ENCODE results near the gene OGN.

The OGN gene

DNA sequence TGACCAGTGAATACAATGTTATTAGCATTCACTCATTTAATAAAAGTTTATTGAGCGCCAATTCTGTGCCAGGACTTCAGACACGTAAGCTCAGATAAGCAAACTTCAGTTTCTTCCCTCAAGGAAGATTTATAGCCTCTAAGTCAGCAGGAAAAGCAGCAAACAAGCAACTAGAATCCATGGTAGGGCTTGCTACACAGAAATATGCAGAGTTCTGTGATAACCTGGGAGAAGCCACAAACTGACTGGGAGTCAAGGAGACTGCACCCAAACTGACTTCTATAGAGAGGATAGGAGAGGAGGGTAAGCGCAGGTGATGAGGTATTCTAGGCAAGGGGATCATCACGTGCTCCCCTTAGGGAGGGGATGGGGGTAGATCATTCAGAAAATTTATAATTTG is 1.4 kb upstream of the OGN start:
- no peak for DNase-seq (ENCODE audit: low read depth)

DNA sequence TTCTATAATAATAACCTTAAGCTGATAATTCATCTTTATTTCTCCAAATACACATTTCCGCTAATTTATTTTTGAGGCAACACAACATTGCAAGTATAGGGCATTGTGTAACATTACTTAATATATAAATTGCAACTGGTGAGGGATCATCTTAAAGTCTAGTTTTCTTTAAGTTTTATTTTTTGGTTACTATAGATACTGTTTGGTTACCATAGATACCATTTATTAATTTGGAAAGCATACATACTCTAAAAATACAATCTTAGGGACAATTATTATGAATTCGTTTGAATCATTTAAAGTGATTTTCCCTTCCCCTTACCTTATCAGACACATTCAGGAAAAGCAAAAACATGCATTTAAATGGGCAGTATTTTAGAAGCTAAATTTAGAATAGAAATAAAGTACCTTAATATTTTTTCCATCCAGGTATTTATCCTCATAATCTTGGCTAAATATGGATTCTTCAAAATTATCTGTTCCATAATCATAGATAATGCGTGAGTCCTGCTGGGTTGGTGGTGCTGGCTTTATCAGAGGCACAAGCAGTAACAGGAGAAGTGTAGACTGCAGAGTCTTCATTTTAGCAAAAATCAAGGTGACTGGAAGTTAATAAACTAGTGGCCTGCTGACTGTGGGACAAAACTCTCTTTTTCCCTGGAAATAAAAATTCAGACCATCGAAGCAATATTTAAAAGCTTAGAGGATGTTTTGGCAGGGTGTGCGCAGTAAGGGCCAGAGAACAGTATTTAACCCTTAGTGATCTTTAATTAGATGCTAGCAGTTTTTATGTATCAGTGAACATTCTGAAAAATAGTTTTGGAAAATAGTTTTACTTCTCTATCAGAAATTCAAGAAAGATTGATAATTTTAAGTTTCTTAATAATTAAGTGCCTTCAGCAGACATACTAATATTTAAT is 1.3 kb downstream of the OGN start:
- no peak for DNase-seq (ENCODE audit: low read depth)

DNA sequence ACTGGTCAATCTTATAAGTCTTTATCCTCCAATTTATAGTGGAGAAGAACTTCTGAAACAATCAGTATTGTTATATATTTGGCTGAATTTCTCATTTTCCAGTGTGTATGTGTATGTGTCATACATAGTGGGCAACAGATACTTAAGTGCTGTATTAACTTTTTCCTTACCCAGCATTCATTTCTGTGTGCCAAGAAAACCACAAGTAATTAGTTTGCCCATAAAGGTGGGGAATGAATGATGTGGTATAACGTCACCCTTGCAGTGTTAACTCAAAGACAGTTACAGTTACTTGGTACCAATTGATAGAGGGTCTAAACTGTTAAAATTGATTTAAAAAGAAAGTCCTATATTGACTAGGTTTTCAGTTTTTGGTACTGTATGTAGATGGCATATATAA is 2.0 kb downstream of the OGN start:
- DNase-seq (ENCODE audit: low read depth), result no peak

DNA sequence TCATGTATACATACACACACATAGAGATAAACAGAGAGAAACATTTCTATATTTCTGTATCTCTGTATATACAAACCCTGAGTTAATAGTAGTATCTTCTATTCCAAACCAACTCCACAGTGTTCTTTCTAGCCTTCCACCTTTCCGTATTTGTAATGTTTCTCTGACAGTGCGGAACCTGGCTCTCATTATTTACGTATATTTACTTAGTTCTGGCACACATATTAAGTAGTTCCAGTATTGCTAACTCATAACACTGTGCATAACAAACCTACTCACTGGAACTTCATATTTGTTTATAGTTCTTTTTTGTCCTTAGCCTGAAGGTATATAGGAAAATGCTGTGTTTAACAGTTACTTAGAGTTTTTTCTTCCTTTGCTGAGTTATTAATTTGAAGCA is 6.5 kb downstream of the OGN start:
- DNase-seq (ENCODE audit: low read depth), result no peak

DNA sequence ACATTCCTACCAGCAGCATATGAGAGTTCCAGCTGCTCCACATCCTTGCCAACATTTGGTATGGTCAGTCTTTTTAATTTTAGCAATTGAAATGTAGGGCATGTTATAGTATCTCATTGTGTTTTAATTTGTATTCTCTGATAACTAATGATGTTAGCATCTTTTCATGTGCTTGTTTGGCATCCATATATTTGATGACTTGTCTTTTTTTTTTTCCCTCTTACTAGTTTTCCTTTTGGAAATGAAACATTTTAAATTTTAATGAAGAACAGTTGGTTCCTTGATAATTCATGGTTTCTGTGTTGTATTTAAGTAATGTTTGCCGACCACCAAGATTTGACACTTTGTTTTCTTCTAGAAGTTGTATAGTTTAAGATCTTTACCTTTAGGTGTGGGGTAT is 8.8 kb downstream of the OGN start:
- DNase-seq (ENCODE audit: low read depth), result no peak

DNA sequence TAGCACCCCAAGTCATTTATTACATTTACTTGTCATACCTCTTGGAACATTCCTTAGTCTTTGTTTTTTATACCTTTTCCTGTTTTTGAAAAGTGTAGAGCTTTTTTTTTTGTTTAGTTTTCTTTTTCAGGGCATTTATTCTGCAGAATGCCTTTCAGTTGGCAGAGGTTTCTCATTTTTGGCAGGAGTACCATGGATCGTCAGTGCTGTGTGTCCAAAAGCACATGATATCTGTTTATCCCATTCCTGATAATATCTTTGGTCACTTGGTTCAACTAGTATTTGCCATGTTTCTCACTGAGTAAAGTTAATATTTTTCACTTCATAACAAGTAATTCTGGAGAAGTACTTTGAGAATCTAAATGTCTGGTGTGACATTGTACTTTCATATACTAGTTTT is 10.7 kb downstream of the OGN start:
- no peak for DNase-seq (ENCODE audit: low read depth)

DNA sequence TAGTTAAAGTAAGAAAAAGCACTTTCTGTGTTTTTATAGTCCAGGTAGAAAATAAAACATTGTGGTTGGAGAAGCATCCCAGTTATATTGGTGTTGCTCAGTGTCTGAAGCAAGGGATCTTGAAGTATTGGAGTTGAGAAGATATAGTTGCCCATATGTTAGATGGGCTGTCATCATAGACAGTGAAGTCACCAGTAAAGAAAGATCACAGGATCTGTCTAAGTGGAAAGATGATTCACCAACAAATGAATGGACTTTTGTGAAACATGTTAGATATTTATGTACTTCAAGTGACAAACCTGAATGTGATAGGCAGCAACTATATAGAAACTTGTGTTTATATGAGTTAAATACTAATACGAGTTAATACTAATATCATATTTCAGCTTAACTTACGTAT is 11.7 kb downstream of the OGN start:
- DNase-seq (ENCODE audit: low read depth), result no peak

DNA sequence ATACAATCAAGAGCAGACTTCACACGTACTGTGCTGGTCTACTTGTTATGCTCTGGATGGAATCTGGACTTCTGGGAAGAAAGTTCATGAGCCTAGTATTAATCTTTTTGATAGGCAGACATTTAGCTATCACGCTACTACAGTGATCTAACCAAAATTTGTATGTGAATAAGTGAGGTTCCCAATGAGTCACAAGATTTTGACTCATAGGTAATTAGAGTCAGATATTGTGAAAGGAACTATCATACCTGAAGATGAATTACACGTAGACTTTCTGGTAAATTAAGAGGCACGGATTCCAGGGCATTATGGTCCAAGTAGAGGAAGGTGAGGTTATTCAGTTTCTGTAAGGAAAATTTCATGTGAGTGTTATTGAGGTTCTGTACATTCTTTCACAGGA is 18.4 kb downstream of the OGN start:
- no peak for DNase-seq (ENCODE audit: low read depth)

DNA sequence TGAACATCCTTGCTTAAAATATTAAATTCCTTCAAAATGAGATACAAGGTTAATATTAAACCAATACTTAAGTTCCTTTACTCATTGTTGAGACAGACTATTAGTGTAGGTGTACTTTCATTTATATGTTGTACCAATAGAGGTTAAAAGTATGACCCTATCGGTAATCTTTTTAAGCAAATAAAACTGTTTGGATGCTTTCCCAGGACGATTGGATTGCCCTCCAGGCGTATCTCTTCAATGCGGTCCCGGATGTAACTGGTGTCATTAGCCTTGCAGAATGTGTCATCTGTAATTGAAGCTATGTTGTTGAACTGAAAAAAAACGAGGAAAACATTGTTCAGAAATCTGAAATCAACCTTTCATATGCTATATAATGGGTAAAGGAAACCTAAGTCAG is 18.9 kb downstream of the OGN start:
- no peak for DNase-seq (ENCODE audit: low read depth)

DNA sequence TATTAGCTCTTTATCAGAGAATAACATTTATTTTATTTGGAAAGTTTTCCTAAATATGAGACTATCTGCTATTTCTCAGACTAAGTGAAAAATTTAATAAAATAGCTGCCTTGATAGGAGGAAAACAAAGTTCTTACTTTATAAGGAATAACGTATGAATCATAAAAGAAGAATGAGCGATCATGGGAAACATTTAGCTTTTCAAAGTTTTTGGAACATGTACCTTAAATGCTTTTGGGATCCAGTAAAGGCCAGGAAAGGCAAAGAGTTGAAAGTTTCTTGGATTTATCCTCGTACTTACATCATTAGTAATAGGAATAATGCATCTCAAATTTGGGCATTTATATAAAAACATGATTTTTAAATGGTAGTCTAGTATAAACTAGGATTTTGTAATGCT is 19.4 kb downstream of the OGN start:
- no peak for DNase-seq (ENCODE audit: low read depth)

DNA sequence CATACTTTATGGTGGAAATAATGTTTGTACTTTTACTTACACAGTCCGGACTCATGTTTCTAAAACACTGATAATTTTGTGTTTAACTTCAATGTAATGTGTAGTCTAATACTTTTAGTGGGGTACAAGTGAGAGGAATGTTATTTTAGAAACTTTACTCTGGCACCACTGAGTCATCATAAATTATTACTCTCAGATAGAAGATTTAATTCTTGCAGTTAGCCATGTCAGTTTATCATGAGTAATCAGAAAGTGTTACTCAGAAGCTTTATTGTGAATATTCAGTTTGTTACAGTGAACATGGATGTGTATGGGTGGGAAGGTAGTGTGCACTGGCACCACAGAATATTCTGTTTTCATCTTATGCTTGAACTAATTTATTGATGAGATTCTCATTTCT is 20.0 kb downstream of the OGN start:
- DNase-seq (ENCODE audit: low read depth), result no peak

DNA sequence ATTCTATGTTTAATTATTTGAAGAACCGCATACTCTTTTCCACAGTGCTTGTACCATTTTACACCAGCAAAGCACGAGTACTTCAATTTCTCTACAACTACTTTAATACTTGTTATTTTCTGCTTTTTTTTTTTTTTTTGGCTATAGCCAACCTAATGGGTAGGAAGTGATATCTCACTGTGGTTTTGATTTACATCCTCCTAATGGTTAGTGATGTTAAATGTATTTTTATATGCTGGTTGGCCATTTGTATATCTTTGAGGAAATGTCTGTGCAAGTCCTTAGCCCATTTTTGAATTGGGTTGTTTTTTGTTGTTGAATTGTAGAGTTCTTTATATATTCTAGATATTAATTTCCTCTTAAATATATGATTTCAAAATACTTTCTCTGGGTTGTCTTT is 22.6 kb downstream of the OGN start:
- DNase-seq (ENCODE audit: low read depth), result no peak

DNA sequence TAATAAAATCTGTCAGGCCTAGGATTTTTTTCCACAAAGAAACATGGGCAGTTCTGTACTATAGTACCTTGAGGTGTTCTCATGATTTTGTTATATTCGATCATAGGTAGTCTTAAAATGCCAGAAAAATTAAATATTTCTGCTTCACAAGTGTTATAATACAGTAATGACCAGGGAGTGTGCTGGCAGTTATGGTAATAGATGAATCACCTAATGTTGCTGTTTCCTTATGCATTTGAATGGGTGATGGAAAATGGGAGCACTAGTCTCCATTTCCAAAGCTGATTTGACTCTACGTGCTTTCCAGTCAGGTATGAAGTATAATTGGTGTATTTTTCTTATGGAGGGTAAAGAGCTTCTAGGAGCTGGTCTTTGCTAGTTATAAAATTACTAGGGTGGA is 23.8 kb downstream of the OGN start:
- no peak for DNase-seq (ENCODE audit: low read depth)

DNA sequence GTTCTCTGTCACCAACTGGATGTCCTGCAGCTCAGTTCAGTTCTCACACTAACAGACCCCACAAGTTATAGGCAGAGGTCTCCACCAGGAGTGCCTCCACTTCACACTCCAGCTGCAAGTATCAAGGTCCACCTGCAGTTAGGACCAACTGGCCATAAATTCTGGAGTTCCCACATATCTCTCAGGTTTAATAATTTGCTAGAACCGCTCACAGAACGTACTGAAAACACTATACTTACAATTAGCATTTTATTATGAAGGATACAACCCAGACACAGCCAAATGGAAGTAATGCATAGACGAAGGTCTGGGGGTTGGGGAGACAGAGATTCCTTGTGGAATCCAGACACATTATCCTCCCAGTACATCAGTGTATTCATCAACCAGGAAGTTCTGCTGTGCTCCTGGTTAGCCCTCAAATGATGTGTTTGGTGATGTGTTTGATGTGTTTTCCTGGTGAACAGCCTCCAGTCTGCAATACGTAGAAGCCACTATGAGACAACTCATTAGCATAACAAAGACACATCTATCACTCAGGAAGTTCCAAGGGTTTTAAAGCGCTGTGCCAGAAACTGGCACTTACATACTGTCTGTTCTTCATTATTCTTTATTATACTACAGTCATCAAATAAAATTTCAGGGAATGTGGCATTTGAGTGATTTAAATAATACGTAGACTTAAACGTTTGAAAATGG is 25.4 kb downstream of the OGN start:
- DNase-seq (ENCODE audit: low read depth), result no peak

DNA sequence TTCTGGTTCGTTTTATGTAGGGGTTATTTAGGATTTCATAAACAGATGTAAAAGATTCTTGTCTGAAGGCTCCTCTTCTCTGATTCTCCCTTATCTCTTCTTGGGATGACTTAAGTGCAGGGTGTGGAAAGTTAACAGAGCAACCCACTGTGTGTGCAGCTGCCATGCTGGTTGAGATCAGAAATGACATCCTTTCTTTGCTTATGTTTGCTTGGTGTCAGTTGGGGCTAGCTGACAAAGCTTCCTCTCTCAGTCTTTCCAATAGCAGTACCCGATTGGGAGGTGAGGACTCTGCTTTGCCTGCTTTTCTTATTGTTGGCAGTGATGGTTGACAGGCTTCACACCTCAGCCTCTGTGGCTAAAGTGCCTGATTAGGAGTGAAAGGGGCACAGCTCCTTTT is 26.5 kb downstream of the OGN start:
- DNase-seq (ENCODE audit: low read depth), result no peak

DNA sequence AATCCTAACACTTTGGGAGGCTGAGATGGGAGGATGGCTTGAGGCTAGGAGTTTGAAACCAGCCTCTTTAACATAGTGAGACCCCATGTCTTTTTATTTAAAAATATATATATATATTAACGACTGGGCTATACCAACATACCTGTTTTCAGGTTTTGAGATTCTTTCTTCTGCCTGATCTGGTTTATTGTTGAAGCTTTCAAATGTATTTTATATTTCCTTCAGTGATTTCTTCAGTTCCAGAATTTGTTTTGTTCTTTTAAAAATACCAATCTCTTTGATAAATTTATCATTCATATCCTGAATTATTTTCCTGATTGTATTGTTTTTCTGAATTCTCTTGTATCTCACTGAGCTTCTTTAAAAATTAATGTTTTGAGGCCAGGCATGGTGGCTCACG is 31.2 kb downstream of the OGN start:
- DNase-seq (ENCODE audit: low read depth), result no peak

DNA sequence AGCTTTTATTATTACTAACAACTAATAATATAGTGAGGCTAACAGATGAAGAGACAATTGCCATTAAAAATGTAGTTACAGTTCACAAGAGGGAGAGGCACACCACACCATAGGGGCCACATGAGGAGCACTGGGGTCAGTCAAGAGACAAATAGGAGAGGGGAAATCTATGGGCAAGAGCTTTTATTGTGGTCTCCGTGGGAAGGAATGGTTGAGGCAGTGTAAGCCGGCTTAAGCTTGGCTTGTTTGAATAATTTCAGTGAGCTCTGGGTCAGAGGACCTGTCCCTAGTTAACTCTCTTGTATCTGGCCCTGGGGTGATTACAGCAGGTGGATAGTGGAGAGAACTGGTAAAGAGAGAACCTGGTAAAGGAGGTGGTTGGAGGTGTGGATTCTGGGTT is 35.3 kb downstream of the OGN start:
- DNase-seq (ENCODE audit: low read depth), result no peak

DNA sequence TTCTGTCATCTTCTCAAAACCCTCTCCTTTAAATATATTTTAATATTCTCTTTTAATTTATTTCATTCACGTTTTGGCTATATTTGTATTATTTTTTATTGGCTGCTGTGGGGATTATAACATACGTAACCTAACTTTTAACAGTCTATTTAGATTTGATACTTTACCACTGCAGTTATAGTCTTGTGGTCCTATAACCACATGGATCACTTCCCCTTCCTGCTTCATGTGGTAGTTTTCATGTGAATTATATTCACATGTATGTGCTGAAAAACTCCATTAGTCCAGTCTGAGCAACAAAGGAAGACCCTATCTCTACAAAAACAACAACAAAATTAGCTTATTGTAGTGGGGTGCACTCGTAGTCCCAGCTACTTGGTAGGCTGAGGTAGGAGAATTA is 44.3 kb downstream of the OGN start:
- no peak for DNase-seq (ENCODE audit: low read depth)

DNA sequence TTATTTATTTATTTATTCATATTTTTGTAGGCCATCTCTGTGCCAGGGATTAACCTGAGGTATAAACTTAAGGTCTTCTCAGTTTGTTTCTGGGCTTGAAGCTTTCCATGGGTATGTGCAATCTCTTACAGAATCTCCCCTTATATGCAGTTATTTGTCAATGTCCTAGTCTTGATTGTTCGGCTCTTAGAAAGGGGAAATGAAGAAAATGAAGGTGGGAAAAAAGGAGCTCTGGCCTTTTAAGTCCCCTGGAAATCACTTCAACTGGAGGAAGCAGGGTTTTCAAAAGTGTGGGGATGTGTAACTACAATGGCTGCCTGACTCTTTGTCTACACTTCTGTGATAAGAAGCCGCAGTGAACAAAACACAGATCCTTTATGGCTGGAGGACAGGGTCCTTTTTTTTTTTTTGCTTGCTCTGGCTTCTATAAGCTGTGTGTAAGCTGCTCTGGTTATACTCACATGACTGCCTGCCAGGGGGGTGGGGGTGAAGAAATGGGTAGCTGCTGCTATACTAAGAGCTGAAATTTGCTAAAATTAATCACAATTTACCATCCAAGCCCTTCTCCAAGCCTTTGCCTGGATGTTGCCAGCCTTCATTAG is 44.9 kb downstream of the OGN start:
- no peak for DNase-seq (ENCODE audit: low read depth)

DNA sequence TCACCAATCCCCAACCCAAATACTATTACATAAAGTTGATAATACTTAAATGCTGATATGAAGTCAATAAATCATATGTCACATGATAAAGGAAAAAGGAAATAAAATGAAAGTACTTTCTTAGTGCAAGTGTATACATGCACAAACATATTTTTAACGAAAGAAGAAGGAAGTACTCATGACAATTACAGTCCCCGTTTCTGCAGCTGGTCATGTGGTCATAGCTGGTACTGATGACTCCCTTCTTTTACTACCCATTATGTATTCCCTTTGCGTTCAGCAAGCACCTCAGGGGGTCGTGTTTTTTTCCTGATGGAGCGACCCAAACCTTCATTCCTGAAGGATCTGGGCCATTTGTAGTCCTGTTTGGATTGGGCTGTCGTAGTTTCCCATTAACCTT is 51.3 kb downstream of the OGN start:
- no peak for DNase-seq (ENCODE audit: low read depth)

DNA sequence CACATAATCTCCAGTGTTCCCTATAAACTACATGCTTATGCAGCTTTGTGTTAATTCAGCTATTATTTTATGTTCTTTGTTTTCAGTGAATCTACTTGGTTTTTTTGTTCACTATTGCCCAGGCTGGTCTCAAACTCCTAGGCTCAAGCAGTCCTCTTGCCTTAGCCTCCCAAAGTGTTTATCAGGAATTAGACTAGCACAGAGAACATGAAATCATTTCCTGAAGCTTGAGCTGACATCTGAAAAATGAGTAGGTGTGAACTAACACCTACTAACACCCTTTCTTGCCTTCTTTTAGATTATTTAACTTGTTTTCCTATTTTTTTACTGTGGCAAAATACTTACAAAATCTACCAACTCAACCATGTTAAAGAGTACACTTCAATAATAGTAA is 53.6 kb downstream of the OGN start:
- DNase-seq (ENCODE audit: low read depth), result no peak

DNA sequence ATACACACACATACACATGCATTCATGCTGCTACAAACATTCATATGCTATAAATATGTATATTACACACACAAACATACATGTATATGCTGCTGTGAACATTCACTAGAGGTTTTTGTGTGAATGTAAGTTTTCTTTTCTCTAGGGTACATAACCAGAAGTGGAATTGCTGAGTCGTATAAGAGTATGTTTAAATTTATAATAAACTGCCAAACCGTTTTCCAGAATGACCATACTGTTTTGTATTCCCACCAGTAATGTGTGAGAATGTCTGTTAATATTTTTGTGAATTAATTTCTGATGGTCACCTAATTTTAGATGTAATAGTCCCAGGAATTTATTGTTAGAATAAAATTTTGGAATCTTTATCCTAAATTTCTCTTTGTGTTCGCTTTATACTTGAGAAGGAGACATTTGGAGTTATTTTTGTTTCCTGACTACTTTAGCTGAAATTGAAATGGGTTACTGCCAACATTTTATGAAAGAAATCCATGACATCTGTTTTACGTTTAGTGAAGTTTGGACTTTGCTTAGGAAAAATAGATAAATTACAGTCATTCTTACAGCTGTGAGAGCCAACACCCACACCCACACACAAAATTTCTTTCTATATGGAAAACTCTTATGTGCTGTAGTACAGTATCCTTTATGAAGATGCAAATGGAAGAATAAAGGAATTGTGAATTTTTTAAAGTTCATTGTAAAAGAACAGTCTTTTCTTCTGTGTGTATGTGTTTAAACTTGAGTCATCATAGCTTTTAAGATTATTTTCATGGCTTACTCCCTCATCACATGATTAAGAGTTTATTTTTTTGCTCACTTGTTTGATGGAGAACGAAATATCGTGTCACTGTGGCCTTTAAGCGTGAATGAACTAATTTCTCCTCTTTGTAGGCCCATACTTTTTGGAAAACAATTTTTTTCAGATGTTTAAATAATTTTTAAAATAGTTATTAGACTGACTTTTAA is 54.3 kb downstream of the OGN start:
- no peak for DNase-seq (ENCODE audit: low read depth)
